Activated CD4-positive, alpha-beta T cell treated with anti-CD3 and anti-CD28 coated beads for 36 hours (primary cell): Measurements from ENCODE around the gene PYGB. TPM values are rescaled to one million over a fixed set of nuclear protein-coding genes. Genes with fewer than 3 reads are reported as not detected.
A peak's percentile ranks its signal among the peaks of the same experiment; 100 is the strongest.

ENCODE experiments used
- ATAC-seq: fragments of 200-7000 bp; cut with Tn5 transposase; one replicate; pipeline ENCODE4 v1.10.0; 2021; ENCODE audit warnings: mild to moderate bottlenecking, moderate library complexity
- CTCF ChIA-PET: fragments of 350-600 bp; sonication (Branson Sonifier 250); formaldehyde crosslinking; loops from one replicate; lab custom pipeline; 2021; ENCODE audit warnings: antibody characterized with exemption; lab: Charles Lee
- POLR2A ChIA-PET: fragments of 350-600 bp; sonication (Branson Sonifier 250); formaldehyde crosslinking; loops from one replicate; lab custom pipeline; 2021; ENCODE audit warnings: antibody characterized with exemption, inconsistent platforms; lab: Charles Lee
- DNase-seq: peaks from one replicate; pipeline ENCODE4 v3.0.0-alpha.2; 2020
- H3K27ac Mint-ChIP-seq: one replicate; pipeline ENCODE4 v1.8.0; 2021; ENCODE audit warnings: mixed read lengths
- H3K27me3 Mint-ChIP-seq: one replicate; pipeline ENCODE4 v1.8.0; 2021; ENCODE audit warnings: mixed read lengths
- H3K36me3 Mint-ChIP-seq: one replicate; pipeline ENCODE4 v1.8.0; 2021; ENCODE audit warnings: low read depth, mixed read lengths
- H3K4me1 Mint-ChIP-seq: one replicate; pipeline ENCODE4 v1.8.0; 2021; ENCODE audit warnings: mixed read lengths
- H3K4me3 Mint-ChIP-seq: one replicate; pipeline ENCODE4 v1.8.0; 2021; ENCODE audit warnings: mild to moderate bottlenecking, moderate library complexity, mixed read lengths
- H3K9me3 Mint-ChIP-seq: one replicate; pipeline ENCODE4 v1.8.0; 2021; ENCODE audit warnings: low read depth, mixed read lengths
- intact Hi-C, 2 experiments: fragments of 100-400 bp; cut with DNase I in 1 of 2; cut with micrococcal nuclease in 1 of 2; formaldehyde crosslinking; loops; one replicate each; pipeline versions ENCODE4 v1.14.2 to v1.15.1; 2022 to 2024; cut with DNase I, micrococcal nuclease
- total RNA-seq, 2 experiments: library from RNA; stranded (reverse); gene quantifications; one replicate each; pipeline ENCODE4 v1.2.3, GENCODE V29; 2021

PYGB gene
- total RNA-seq, 2 experiments from 2014 or later = 18.0 to 21.1 TPM

- no peaks in the 10 kb centered on the region for H3K27me3 Mint-ChIP-seq
These were observed 90.5 kb downstream of the PYGB start for GRCh38 chr20:25338112-25339023.

GRCh38 chr20:25339608-25340007, 91.7 kb downstream of the PYGB start:
- Mint-ChIP-seq H3K4me1 (peaks cover 16% of the 10 kb centered on the region), H3K27ac (no peak overlapping the region), H3K27me3 (no peaks in the 10 kb centered on the region), H3K9me3 (peaks cover 2% of the 10 kb centered on the region), H3K4me3 (no peak overlapping the region), H3K36me3 (peaks cover 17% of the 10 kb centered on the region)
- DNase-seq (no peak), ATAC-seq (no peak)
- POLR2A ChIA-PET = no interaction called here
- CTCF ChIA-PET = interaction anchor here (0.6 kb wide), 1 partner anchor 58 kb away, joined by 4 read pairs; no protein-coding TSS in a partner anchor
- intact Hi-C loops = no loop called here

More at GRCh38 chr20:25338112-25339023, 90.5 kb downstream of the PYGB start:
- ChIA-PET CTCF (interaction anchor here (0.6 to 1.6 kb wide), 3 partner anchors 43 to 264 kb away, joined by 3 to 4 read pairs (median 3); no protein-coding TSS in a partner anchor), POLR2A (no interaction called here)
- DNase-seq (no peak), ATAC-seq (no peak)
- Mint-ChIP-seq H3K36me3 (peaks cover 16% of the 10 kb centered on the region), H3K4me3 (no peak overlapping the region), H3K27ac (no peak overlapping the region), H3K4me1 (peaks cover 7% of the 10 kb centered on the region), H3K9me3 (no peaks in the 10 kb centered on the region)
- intact Hi-C loops = no loop called here

GRCh38 chr20:25340380-25340779, 92.5 kb downstream of the PYGB start:
- Mint-ChIP-seq H3K27me3 (no peaks in the 10 kb centered on the region), H3K4me1 (peaks cover 22% of the 10 kb centered on the region), H3K9me3 (peaks cover 4% of the 10 kb centered on the region), H3K4me3 (no peak overlapping the region), H3K36me3 (peaks cover 20% of the 10 kb centered on the region), H3K27ac (no peak overlapping the region)
- no peak for ATAC-seq
- intact Hi-C loops = no loop called here
- POLR2A ChIA-PET = no interaction called here
- DNase-seq = no peak
- CTCF ChIA-PET = interaction anchor here (0.6 kb wide), 1 partner anchor 147 kb away, joined by 3 read pairs; no protein-coding TSS in a partner anchor

- ATAC-seq (peak; percentile 44), DNase-seq (no peak)
- intact Hi-C loops = no loop called here
- no peaks in the 10 kb centered on the region for H3K27me3 Mint-ChIP-seq
- ChIA-PET CTCF (interaction anchor here (1.0 kb wide), 1 partner anchor 8 kb away, joined by 4 read pairs; no protein-coding TSS in a partner anchor), POLR2A (no interaction called here)
- H3K27ac Mint-ChIP-seq = no peak overlapping the region
- peaks cover 4% of the 10 kb centered on the region for H3K9me3 Mint-ChIP-seq
- H3K4me3 Mint-ChIP-seq = no peak overlapping the region
- peaks cover 34% of the 10 kb centered on the region for H3K4me1 Mint-ChIP-seq
- peaks cover 16% of the 10 kb centered on the region for H3K36me3 Mint-ChIP-seq
These were observed 94.1 kb downstream of the PYGB start for GRCh38 chr20:25341716-25342680.

- ChIA-PET CTCF (interaction anchor here (0.6 kb wide), 1 partner anchor 63 kb away, joined by 3 read pairs; the partner anchor contains the start of gene GINS1), POLR2A (interaction anchor here (0.7 kb wide), 1 partner anchor 51 kb away, joined by 3 read pairs; no protein-coding TSS in a partner anchor)
- H3K4me3 Mint-ChIP-seq = no peak overlapping the region
- peak overlapping the region; percentile 19 for H3K27ac Mint-ChIP-seq
- intact Hi-C loops = no loop called here
- DNase-seq = no peak
- H3K9me3 Mint-ChIP-seq = peaks cover 4% of the 10 kb centered on the region
- H3K4me1 Mint-ChIP-seq = peaks cover 34% of the 10 kb centered on the region
- peak; percentile 57 for ATAC-seq
- H3K27me3 Mint-ChIP-seq = no peaks in the 10 kb centered on the region
- peaks cover 6% of the 10 kb centered on the region for H3K36me3 Mint-ChIP-seq
These were observed 96.7 kb downstream of the PYGB start for GRCh38 chr20:25344634-25345033.

GRCh38 chr20:25345721-25346120, 97.8 kb downstream of the PYGB start:
- no peak for DNase-seq
- Mint-ChIP-seq H3K27me3 (no peaks in the 10 kb centered on the region), H3K36me3 (peaks cover 6% of the 10 kb centered on the region), H3K9me3 (peaks cover 6% of the 10 kb centered on the region), H3K27ac (no peak overlapping the region), H3K4me3 (no peak overlapping the region), H3K4me1 (peaks cover 34% of the 10 kb centered on the region)
- intact Hi-C loops = no loop called here
- ChIA-PET POLR2A (no interaction called here), CTCF (no interaction called here)
- ATAC-seq = no peak

GRCh38 chr20:25346349-25346748, 98.5 kb downstream of the PYGB start:
- DNase-seq = no peak
- Mint-ChIP-seq H3K9me3 (peaks cover 6% of the 10 kb centered on the region), H3K27me3 (no peaks in the 10 kb centered on the region), H3K4me1 (peaks cover 34% of the 10 kb centered on the region), H3K27ac (no peak overlapping the region), H3K4me3 (no peak overlapping the region), H3K36me3 (peaks cover 6% of the 10 kb centered on the region)
- ChIA-PET CTCF (no interaction called here), POLR2A (no interaction called here)
- intact Hi-C loops = no loop called here
- no peak for ATAC-seq

Other genes starting within 250 kb of the PYGB start
- gene ACSS1, start 189.9 kb upstream of the PYGB start, total RNA-seq = 10 to 100 TPM in 1 of 2 experiments, 1 to 10 TPM in 1; 8.5 to 10.7 TPM
- not detected for gene VSX1, start 165.9 kb upstream of the PYGB start, total RNA-seq
- 10 to 100 TPM; 34.3 to 41.5 TPM for gene ENTPD6, start 52.4 kb upstream of the PYGB start, total RNA-seq
- gene ABHD12, start 142.8 kb downstream of the PYGB start, total RNA-seq = 10 to 100 TPM; 17.4 to 18.7 TPM
- 10 to 100 TPM; 24.6 to 32.7 TPM for gene GINS1, start 159.6 kb downstream of the PYGB start, total RNA-seq